H9 (cell line): ENCODE results near the gene CLPSL1. TPM values are rescaled to one million over a fixed set of nuclear protein-coding genes. Genes with fewer than 3 reads are reported as not detected.

Source experiments
- DNase-seq: peaks from one replicate; pipeline ENCODE4 v3.0.0-alpha.2; 2017
- H2AFZ ChIP-seq: one replicate; pipeline ENCODE4 v1.6.1; 2013; ENCODE audit warnings: mild to moderate bottlenecking, low read length, control low read depth, moderate library complexity
- H2AK5ac ChIP-seq: 2 replicates; pipeline ENCODE4 v1.6.1; 2013; ENCODE audit warnings: low read length, control low read depth, mixed read lengths; ENCODE audit not compliant: insufficient read length
- H2BK120ac ChIP-seq: one replicate; pipeline ENCODE4 v1.6.1; 2013; ENCODE audit warnings: low read depth, mild to moderate bottlenecking, low read length, control low read depth, inconsistent platforms; ENCODE audit not compliant: poor library complexity, severe bottlenecking
- H2BK12ac ChIP-seq: 2 replicates; pipeline ENCODE4 v1.6.1; 2013; ENCODE audit warnings: low read length, control low read depth, mixed read lengths, low read depth; ENCODE audit not compliant: insufficient read length
- H2BK15ac ChIP-seq: 2 replicates; pipeline ENCODE4 v1.6.1; 2013; ENCODE audit warnings: low read depth, low read length, control low read depth
- H2BK20ac ChIP-seq: one replicate; pipeline ENCODE4 v1.6.1; 2013; ENCODE audit warnings: low read depth, mild to moderate bottlenecking, low read length, control low read depth, inconsistent platforms; ENCODE audit not compliant: poor library complexity, severe bottlenecking
- H2BK5ac ChIP-seq: 2 replicates; pipeline ENCODE4 v1.6.1; 2013; ENCODE audit warnings: low read length, control low read depth, mixed read lengths; ENCODE audit not compliant: insufficient read length
- H3K14ac ChIP-seq: 2 replicates; pipeline ENCODE4 v1.6.1; 2013; ENCODE audit warnings: low read length, control low read depth; ENCODE audit not compliant: insufficient read depth
- H3K18ac ChIP-seq: 2 replicates; pipeline ENCODE4 v1.6.1; 2013; ENCODE audit warnings: low read depth, mild to moderate bottlenecking, mixed read lengths, low read length, control low read depth; ENCODE audit not compliant: insufficient read length
- H3K23ac ChIP-seq: 2 replicates; pipeline ENCODE4 v1.6.1; 2013; ENCODE audit warnings: low read length, control low read depth, mixed read lengths, low read depth; ENCODE audit not compliant: insufficient read length
- H3K23me2 ChIP-seq: 2 replicates; pipeline ENCODE4 v1.6.1; 2013; ENCODE audit warnings: low read depth, mild to moderate bottlenecking, mixed read lengths, low read length, control low read depth; ENCODE audit not compliant: insufficient read length, poor library complexity, severe bottlenecking
- H3K27ac ChIP-seq: 2 replicates; pipeline ENCODE4 v1.5.1; 2013; ENCODE audit warnings: low read length, control low read depth, mixed read lengths, low read depth; ENCODE audit not compliant: insufficient read length
- H3K27me3 ChIP-seq: 2 replicates; pipeline ENCODE4 v1.6.1; 2013; ENCODE audit warnings: low read length, control low read depth, inconsistent platforms; ENCODE audit not compliant: insufficient read depth
- H3K4ac ChIP-seq: 2 replicates; pipeline ENCODE4 v1.6.1; 2013; ENCODE audit warnings: low read depth, mild to moderate bottlenecking, control low read depth, inconsistent platforms, low read length, moderate library complexity
- H3K4me1 ChIP-seq: 2 replicates; pipeline ENCODE4 v1.6.1; 2013; ENCODE audit warnings: low read length, control low read depth, inconsistent platforms; ENCODE audit not compliant: insufficient read depth
- H3K4me2 ChIP-seq: 2 replicates; pipeline ENCODE4 v1.6.1; 2013; ENCODE audit warnings: low read length, control low read depth, mixed read lengths; ENCODE audit not compliant: insufficient read length, insufficient read depth
- H3K56ac ChIP-seq: 2 replicates; pipeline ENCODE4 v1.6.1; 2013; ENCODE audit warnings: low read depth, mild to moderate bottlenecking, mixed read lengths, low read length, control low read depth; ENCODE audit not compliant: insufficient read length
- H3K79me1 ChIP-seq: 2 replicates; pipeline ENCODE4 v1.6.1; 2013; ENCODE audit warnings: low read depth, mild to moderate bottlenecking, moderate library complexity, low read length, control low read depth, inconsistent platforms; ENCODE audit not compliant: insufficient read depth, poor library complexity, severe bottlenecking
- H3K79me2 ChIP-seq: 2 replicates; pipeline ENCODE4 v1.6.1; 2013; ENCODE audit warnings: low read length, control low read depth, inconsistent platforms; ENCODE audit not compliant: insufficient read depth
- H3K9ac ChIP-seq: 2 replicates; pipeline ENCODE4 v1.6.1; 2013; ENCODE audit warnings: low read length, control low read depth, mixed read lengths; ENCODE audit not compliant: insufficient read length; ENCODE audit errors: extremely low read depth
- H3K9me3 ChIP-seq: one replicate; pipeline ENCODE4 v1.6.1; 2013; ENCODE audit warnings: low read depth, low read length, inconsistent platforms; ENCODE audit not compliant: control insufficient read depth
- H3T11ph ChIP-seq: one replicate; pipeline ENCODE4 v1.6.1; 2013; ENCODE audit warnings: mild to moderate bottlenecking, low read length, control low read depth, inconsistent platforms
- H4K20me1 ChIP-seq: one replicate; pipeline ENCODE4 v1.6.1; 2013; ENCODE audit not compliant: control insufficient read depth, insufficient read length, insufficient read depth
- H4K5ac ChIP-seq: 2 replicates; pipeline ENCODE4 v1.6.1; 2013; ENCODE audit warnings: low read depth, mild to moderate bottlenecking, mixed read lengths, low read length, control low read depth; ENCODE audit not compliant: insufficient read length
- H4K8ac ChIP-seq: replicated peaks from 2 replicates; pipeline ENCODE4 v1.6.1; 2013; ENCODE audit warnings: low read length, control low read depth, mixed read lengths, low read depth; ENCODE audit not compliant: insufficient read length
- H4K91ac ChIP-seq: 2 replicates; pipeline ENCODE4 v1.6.1; 2013; ENCODE audit warnings: low read depth, mild to moderate bottlenecking, moderate library complexity, mixed read lengths, low read length, control low read depth; ENCODE audit not compliant: insufficient read length
- H3K27ac Mint-ChIP-seq, 3 experiments: 2 replicates in 2 of 3; 3 replicates in 1 of 3; pipeline ENCODE4 v1.8.0; 2020 to 2021; ENCODE audit warnings: mixed read lengths in 3 of 3, mild to moderate bottlenecking in 1 of 3, moderate library complexity in 1 of 3
- H3K27me3 Mint-ChIP-seq: 2 replicates; pipeline ENCODE4 v1.8.0; 2021; ENCODE audit warnings: low read depth, mild to moderate bottlenecking, moderate library complexity, mixed read lengths
- H3K36me3 Mint-ChIP-seq, 3 experiments: 2 replicates in 2 of 3; 3 replicates in 1 of 3; pipeline ENCODE4 v1.8.0; 2020 to 2021; ENCODE audit warnings: low read depth in 3 of 3, mixed read lengths in 3 of 3; ENCODE audit not compliant: insufficient read depth in 1 of 3
- H3K4me1 Mint-ChIP-seq, 2 experiments: 2 replicates each; pipeline ENCODE4 v1.8.0; 2020; ENCODE audit warnings: mixed read lengths in 2 of 2
- H3K4me3 Mint-ChIP-seq, 2 experiments: 2 replicates in 1 of 2; 3 replicates in 1 of 2; pipeline ENCODE4 v1.8.0; 2020 to 2021; ENCODE audit warnings: mild to moderate bottlenecking in 2 of 2, mixed read lengths in 2 of 2, moderate library complexity in 1 of 2
- H3K9me3 Mint-ChIP-seq, 2 experiments: 2 replicates in 1 of 2; 3 replicates in 1 of 2; pipeline ENCODE4 v1.8.0; 2020; ENCODE audit warnings: mild to moderate bottlenecking in 2 of 2, mixed read lengths in 2 of 2, moderate library complexity in 1 of 2
- CTCF ChIP-seq: fragments of 200-600 bp; sonication (generic); conservative IDR thresholded peaks from 3 replicates; pipeline ENCODE4 v1.8.0; 2021; ENCODE audit warnings: antibody characterized with exemption, mild to moderate bottlenecking
- WGBS: extraction: QIAGEN DNeasy Blood & Tissue Kit; methylation state at CpG from one replicate; pipeline ENCODE4 v1.1.7; 2013; ENCODE audit warnings: missing lambda C conversion rate, low lambda C conversion rate, mixed read lengths; ENCODE audit not compliant: insufficient read length; ENCODE audit errors: extremely low coverage; 5-methylcytosine and 5-hydroxymethylcytosine counted together
- total RNA-seq: library from RNA; stranded (reverse); gene quantifications from 2 replicates; pipeline ENCODE4 v1.2.1, GENCODE V29; 2021

Gene CLPSL1
- total RNA-seq, 1 experiment from 2014 or later, result not detected

- H3K14ac ChIP-seq, result no peak overlapping the region
- H2BK120ac ChIP-seq, result no peak overlapping the region
- Mint-ChIP-seq H3K36me3 (no peaks in the 10 kb centered on the region; a peak in 1 of 7 replicates), H3K9me3 (no peaks in the 10 kb centered on the region; a peak in 1 of 5 replicates), H3K27me3 (peaks cover 10% of the 10 kb centered on the region), H3K4me3 (no peak overlapping the region), H3K27ac (peak overlapping the region in 1 of 3 experiments; percentile 95; a peak in 2 of 7 replicates), H3K4me1 (peaks cover 12 to 17% of the 10 kb centered on the region in 2 experiments)
- H3K79me2 ChIP-seq, result no peaks in the 10 kb centered on the region
- no peak overlapping the region for H3K27ac ChIP-seq
- H3K23ac ChIP-seq, result no peak overlapping the region
- no peak overlapping the region for H3K18ac ChIP-seq
- no peak overlapping the region for H3K9ac ChIP-seq
- no peak overlapping the region for H2AK5ac ChIP-seq
- H2AFZ ChIP-seq, result no peak overlapping the region
- H4K5ac ChIP-seq, result no peak overlapping the region
- H3K4ac ChIP-seq, result no peak overlapping the region
- WGBS, result no CpG with 5 or more reads among the region's 14 CpGs
- no peak overlapping the region for H3T11ph ChIP-seq
- no peak overlapping the region for H3K56ac ChIP-seq
- no peaks in the 10 kb centered on the region; the same call in 1 of the 2 replicates for H3K4me1 ChIP-seq
- no peak overlapping the region for H2BK15ac ChIP-seq
- no peak overlapping the region for H2BK5ac ChIP-seq
- H3K9me3 ChIP-seq, result no peaks in the 10 kb centered on the region
- no peaks in the 10 kb centered on the region for H3K27me3 ChIP-seq
- no peaks in the 10 kb centered on the region for H3K23me2 ChIP-seq
- H4K20me1 ChIP-seq, result no peaks in the 10 kb centered on the region
- H3K79me1 ChIP-seq, result no peaks in the 10 kb centered on the region
- DNase-seq, result no peak
- no peak overlapping the region for H2BK12ac ChIP-seq
- no peak overlapping the region for H4K8ac ChIP-seq
- no peak overlapping the region for H2BK20ac ChIP-seq
- no peak overlapping the region for H4K91ac ChIP-seq
- H3K4me2 ChIP-seq, result no peak overlapping the region
- TF ChIP-seq CTCF, result no peak
These were observed 30.3 kb downstream of the CLPSL1 start for GRCh38 chr6:35810971-35811698.
